Testis (tissue), 2 donors: ENCODE measurements around the gene ZNF32.

Experiments
- CTCF ChIP-seq, 3 experiments: fragments of 450-650 bp in 2 of 3; fragments of 200-600 bp in 1 of 3; sonication (generic) in 1 of 3; IDR thresholded peaks; one replicate each; pipeline ENCODE4 v1.5.1; 2016 to 2019; ENCODE audit warnings: antibody characterized with exemption in 3 of 3, mild to moderate bottlenecking in 2 of 3, moderate library complexity in 1 of 3
- POLR2A ChIP-seq: fragments of 450-650 bp; IDR thresholded peaks from one replicate; pipeline ENCODE4 v1.6.1; 2017; ENCODE audit warnings: antibody characterized with exemption, mild to moderate bottlenecking, moderate library complexity

DNA sequence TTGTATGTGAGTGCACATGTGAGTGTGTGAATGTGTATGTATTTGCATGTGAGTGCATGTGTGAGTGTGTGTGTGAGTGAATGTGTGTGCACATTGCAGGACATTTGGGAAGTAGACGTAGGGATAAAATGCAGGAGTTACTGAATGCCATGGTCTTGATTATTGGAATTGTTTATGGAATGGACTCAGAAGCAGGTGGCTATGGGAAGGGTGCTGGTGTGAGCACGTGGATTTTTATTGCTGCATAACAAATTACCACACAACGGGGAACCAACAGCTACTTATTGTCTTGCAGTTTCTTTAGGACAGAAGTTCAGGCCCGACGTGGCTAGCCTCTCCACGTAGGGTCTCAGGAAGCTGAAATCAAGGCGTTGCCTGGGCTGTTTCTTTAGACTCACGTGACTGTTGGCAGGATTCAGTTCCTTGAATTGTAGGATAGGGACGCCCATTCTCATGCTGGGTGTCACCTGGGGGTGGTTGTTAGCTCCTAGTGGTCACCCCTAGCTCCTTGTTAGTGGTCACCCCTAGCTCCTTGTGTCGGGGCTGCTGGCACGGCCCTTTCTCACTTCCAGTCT lies 48.3 kb upstream of the ZNF32 start:
- TF ChIP-seq CTCF (IDR thresholded peaks at IDR 0.05) (no peak), POLR2A (no peak)
